SK-N-MC (cell line): Measurements from ENCODE around the gene ELP2.

Experiments
- DNase-seq: peaks from one replicate; pipeline ENCODE4 v3.0.0-alpha.2; 2011; ENCODE audit warnings: low read depth, low spot score
- H3K27ac ChIP-seq: fragments of 200-600 bp; sonication (generic); 2 replicates; pipeline ENCODE4 v1.5.1; 2016; ENCODE audit warnings: mixed run types
- H3K36me3 ChIP-seq: fragments of 200-600 bp; sonication (generic); 2 replicates; pipeline ENCODE4 v1.6.1; 2017; ENCODE audit warnings: antibody characterized with exemption, low read length, mixed read lengths; ENCODE audit not compliant: insufficient read depth
- H3K4me3 ChIP-seq: fragments of 200-600 bp; sonication (generic); 2 replicates; pipeline ENCODE4 v1.5.1; 2016
- H3K9ac ChIP-seq: fragments of 200-600 bp; sonication (generic); 2 replicates; pipeline ENCODE4 v1.8.0; 2017; ENCODE audit warnings: mixed run types, mixed read lengths; ENCODE audit not compliant: insufficient read length
- H3K9me3 ChIP-seq: fragments of 200-600 bp; sonication (generic); 2 replicates; pipeline ENCODE4 v1.6.1; 2017; ENCODE audit warnings: low read depth, mild to moderate bottlenecking, antibody characterized with exemption, low read length, moderate library complexity, mixed read lengths
- EZH2 ChIP-seq: fragments of 200-600 bp; sonication (generic); IDR thresholded peaks from one replicate; pipeline ENCODE4 v1.6.1; 2017; ENCODE audit warnings: antibody characterized with exemption
- FOXP2 ChIP-seq: optimal IDR thresholded peaks from 2 replicates; pipeline ENCODE3; 2011; ENCODE audit warnings: mild to moderate bottlenecking, moderate library complexity; ENCODE audit not compliant: insufficient read depth; ENCODE audit errors: extremely low read length, control extremely low read depth
- POLR2AphosphoS5 ChIP-seq: IDR thresholded peaks from 2 replicates; pipeline ENCODE4 v1.6.1; 2012; ENCODE audit warnings: mild to moderate bottlenecking, low read depth, low read length, borderline replicate concordance

The ELP2 gene

DNA sequence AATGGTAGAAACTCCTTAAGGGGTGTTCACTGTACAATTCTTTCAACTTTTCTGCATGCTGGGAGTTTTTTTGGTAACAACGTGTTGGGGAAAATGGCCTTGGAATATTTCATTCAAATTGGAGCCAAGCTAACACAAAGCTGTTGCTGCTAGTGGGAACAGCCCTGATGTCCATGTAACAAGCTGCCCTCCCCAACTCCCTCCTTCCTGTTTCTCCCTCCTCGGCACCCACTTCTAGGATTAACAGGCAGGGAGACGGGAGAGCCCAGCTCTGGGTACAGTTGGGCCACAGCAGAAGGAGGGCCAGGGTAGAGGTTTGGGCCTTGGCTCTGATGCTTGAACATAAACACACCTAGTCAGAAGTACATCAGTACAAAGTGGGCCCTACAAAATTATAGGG, 48.2 kb downstream of the ELP2 start:
- DNase-seq = no peak
- H3K9me3 ChIP-seq = no peaks in the 10 kb centered on the region
- peaks cover 34% of the 10 kb centered on the region for H3K36me3 ChIP-seq
- no peak overlapping the region for H3K27ac ChIP-seq
- no peak overlapping the region for H3K4me3 ChIP-seq
- TF ChIP-seq FOXP2 (no peak), POLR2AphosphoS5 (no peak), EZH2 (no peak)
- no peak overlapping the region for H3K9ac ChIP-seq

DNA sequence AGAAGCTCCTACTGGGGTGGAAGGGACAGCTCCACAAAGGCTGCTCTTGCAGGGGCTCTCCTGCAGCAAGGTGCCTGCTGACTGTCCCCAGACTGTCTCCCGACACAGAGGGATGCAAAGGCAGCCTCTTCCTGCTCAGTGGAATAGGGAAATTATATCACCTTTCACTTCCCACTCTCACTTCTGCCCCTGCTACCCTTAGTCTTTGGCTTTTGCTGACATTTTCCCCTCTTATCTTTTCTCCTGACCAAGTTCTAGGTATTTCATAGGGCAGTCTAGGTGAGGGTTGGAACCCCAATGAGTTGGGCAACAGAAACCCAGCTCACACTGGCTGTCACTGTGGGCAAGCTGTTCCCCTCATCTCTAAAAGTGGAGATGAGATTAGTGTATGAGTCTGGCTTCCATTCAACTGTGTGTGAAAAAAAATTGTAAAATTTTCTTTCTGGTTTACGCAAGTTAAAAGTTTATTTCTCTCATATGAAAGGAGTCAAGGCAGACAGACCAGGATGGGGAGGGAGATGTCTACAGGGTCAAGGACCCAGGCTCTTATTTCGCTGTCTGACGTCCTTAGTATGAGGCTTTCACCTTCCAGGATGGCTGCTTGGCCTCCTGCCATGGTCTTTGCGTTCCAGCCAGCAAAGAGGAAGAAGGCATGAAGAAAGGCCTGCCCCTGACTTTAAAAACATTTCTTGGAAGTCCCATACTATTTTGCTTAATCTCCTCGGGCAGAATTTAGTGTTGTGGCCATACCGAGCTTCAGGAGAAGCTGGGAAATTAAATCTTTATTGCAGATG, 50.1 kb downstream of the ELP2 start:
- no peaks in the 10 kb centered on the region for H3K9me3 ChIP-seq
- H3K27ac ChIP-seq = 0 out of 2 replicates have a peak overlapping the region, but pooled peaks have one; percentile 9
- peaks cover 21% of the 10 kb centered on the region for H3K36me3 ChIP-seq
- H3K4me3 ChIP-seq = no peak overlapping the region
- H3K9ac ChIP-seq = no peak overlapping the region
- TF ChIP-seq POLR2AphosphoS5 (no peak), EZH2 (no peak), FOXP2 (no peak)
- DNase-seq = no peak

DNA sequence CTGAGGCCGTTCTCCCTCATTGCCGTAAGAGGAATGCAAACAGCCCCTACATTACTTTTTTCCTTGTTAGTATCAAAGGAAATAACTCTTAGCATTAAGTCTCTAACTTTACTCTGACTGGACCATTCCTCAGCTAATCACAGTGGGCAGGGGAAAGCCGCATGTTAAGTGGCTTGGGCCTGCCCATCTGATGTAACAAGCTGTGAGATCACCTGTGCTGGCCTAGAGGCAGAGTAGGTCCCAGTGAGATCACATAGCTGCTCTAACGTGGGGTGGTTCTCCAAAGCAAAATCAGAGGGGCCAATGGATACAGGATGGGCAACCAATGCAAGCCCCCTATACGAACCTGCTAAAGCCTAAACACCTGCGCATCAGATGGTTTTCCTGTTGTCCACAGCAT, 51.7 kb downstream of the ELP2 start:
- no peak for DNase-seq
- no peak overlapping the region for H3K27ac ChIP-seq
- TF ChIP-seq POLR2AphosphoS5 = no peak
- no peak for TF ChIP-seq EZH2
- no peak for TF ChIP-seq FOXP2

DNA sequence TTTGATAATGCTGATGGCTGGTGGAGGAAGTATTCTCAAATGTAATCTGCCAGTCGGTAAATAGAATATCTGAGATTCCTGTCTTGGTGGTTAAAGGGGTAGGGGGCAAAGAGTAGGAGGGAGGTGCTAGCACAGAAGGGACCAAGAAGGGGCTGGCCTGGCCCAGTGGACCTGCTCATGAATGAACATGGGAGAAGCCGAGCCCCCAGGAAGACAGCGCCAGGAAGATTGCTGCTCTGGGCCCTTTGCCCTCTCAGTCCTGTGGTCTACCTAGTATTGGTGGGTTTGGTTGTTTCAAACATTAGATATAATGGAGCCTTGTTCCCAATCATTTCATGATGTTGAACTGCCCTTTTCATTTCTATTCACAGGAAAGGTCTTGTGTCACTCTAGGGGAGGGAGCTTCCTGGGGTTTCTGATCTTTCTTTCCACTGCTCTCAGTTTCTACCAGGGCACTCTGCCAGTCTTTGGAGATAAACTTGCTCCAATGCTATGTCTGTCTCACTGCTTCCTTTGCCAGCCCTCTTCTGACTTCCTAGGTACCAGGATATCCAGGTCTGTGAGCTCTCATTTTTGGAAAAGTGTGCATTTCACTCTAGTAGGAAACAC, 52.3 kb downstream of the ELP2 start:
- H3K9ac ChIP-seq = no peak overlapping the region
- no peak for TF ChIP-seq EZH2
- no peak for TF ChIP-seq POLR2AphosphoS5
- TF ChIP-seq FOXP2 = no peak
- DNase-seq = no peak
- H3K4me3 ChIP-seq = no peak overlapping the region
- no peaks in the 10 kb centered on the region; the same call in 1 of the 2 replicates for H3K36me3 ChIP-seq
- no peaks in the 10 kb centered on the region for H3K9me3 ChIP-seq
- no peak overlapping the region for H3K27ac ChIP-seq

More for the DNA sequence above, 51.7 kb downstream of the ELP2 start:
- Histone ChIP-seq H3K4me3 (no peak overlapping the region), H3K36me3 (peaks cover 4% of the 10 kb centered on the region), H3K9ac (no peak overlapping the region), H3K9me3 (no peaks in the 10 kb centered on the region)

DNA sequence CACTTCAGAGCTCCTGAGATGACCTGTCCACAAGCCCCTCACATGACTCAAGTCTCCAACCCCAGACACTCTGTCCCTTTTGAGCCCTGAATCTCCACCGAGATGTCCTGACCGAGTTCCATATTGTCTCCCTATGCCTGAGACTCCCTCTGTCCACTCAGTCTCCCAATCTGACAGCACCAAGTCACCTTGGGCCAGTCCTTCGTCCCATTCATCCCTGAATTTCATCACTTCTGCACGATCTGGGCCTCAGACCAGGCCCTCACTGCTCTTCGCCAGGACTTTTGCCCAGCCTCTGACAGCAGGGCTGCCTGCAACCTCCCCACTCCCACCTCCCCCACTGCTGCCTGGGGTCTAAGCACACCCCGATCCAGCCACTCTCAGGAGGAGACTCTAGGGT, 53.3 kb downstream of the ELP2 start:
- Histone ChIP-seq H3K9ac (no peak overlapping the region), H3K27ac (no peak overlapping the region), H3K36me3 (no peaks in the 10 kb centered on the region), H3K9me3 (no peaks in the 10 kb centered on the region), H3K4me3 (no peak overlapping the region)
- DNase-seq = no peak
- TF ChIP-seq FOXP2 (no peak), EZH2 (no peak), POLR2AphosphoS5 (no peak)

DNA sequence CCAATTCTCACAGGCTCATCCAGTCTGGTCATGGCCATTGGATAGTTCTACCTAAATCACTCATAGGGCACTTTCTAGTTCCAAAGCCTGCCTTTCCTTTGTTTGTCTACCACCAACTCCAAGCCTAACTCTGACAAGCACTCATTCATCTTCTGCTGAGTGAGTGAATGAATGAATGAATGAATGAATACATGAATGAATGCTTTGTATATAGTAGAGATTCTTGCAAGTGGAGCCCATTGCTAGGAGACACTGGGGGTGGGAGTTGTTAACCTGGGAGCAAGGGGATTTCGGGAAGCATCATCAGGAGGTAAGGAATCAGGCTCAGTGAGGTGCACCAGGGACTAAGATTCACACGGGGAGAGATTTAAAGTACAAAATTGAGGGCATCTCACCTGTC, 54.3 kb downstream of the ELP2 start:
- Histone ChIP-seq H3K9me3 (no peaks in the 10 kb centered on the region), H3K36me3 (no peaks in the 10 kb centered on the region), H3K27ac (no peak overlapping the region), H3K9ac (no peak overlapping the region), H3K4me3 (no peak overlapping the region)
- DNase-seq = no peak
- TF ChIP-seq EZH2 = no peak

DNA sequence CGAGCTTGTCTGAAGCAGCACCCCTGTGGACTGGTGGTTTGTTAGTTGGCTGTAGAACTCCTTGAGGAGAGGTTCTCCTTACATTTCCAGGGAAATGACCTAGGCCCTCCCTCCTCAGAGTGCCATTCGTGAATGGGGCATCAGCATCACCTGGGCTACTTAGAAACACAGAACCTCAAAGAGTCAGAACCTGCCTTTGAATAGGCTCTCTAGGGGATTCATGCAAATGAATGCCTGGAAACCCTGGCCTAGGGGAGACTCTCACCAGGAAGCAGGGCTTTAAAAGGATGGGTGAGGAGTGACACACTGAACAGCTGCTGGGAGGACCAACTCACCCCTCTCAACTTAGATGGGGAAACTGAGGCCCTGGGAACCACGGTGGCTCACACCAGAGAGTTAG, 55.5 kb downstream of the ELP2 start:
- Histone ChIP-seq H3K9ac (no peak overlapping the region), H3K27ac (no peak overlapping the region), H3K4me3 (no peak overlapping the region), H3K9me3 (no peaks in the 10 kb centered on the region), H3K36me3 (no peaks in the 10 kb centered on the region)
- no peak for DNase-seq
- no peak for TF ChIP-seq POLR2AphosphoS5
- TF ChIP-seq EZH2 = no peak
- no peak for TF ChIP-seq FOXP2

DNA sequence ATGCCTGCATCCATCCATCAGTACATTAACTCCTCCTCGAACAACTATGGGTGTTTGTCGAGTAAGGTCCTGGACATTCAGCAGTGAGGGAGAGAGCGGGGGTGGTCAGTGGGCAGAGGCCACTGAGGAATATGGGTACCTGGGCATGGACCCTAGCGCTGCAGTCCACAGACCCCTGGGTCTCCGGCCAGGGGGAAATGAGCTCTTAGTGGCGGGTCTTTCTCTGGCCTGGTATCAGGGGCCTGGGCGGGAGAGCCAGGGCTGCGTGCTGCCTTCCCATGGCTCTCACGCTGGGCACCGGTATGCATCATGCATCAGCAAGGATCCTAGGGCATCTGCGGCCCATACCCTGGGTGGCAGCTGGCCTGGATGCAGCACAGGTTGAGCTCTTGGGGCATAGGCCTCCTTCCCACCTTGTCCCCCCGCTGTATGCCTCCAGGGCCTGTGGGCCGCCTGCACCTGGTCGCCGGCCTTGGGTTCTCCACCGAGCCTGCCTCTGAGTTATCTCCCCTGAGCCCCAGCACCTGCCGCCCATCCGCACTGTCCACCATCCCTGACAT, 56.3 kb downstream of the ELP2 start:
- TF ChIP-seq FOXP2 (no peak), POLR2AphosphoS5 (no peak), EZH2 (no peak)
- Histone ChIP-seq H3K36me3 (no peaks in the 10 kb centered on the region), H3K9ac (no peak overlapping the region), H3K27ac (no peak overlapping the region), H3K4me3 (no peak overlapping the region), H3K9me3 (no peaks in the 10 kb centered on the region)
- DNase-seq = no peak
